WERI-Rb-1 (cell line): ENCODE results near the gene TMEM272.
A peak's percentile ranks its signal among the peaks of the same experiment; 100 is the strongest.

Experiments used
- DNase-seq: peaks from one replicate; pipeline ENCODE4 v3.0.0-alpha.2; 2020
- H3K27ac ChIP-seq: fragments of 250-450 bp; sonication (Bioruptor Pico); 2 replicates; pipeline ENCODE4 v1.5.1; 2020; ENCODE audit warnings: mild to moderate bottlenecking, moderate library complexity
- H3K27me3 ChIP-seq: fragments of 250-450 bp; sonication (Bioruptor Pico); 2 replicates; pipeline ENCODE4 v1.5.1; 2021; ENCODE audit warnings: mild to moderate bottlenecking, low read depth, moderate library complexity; ENCODE audit not compliant: insufficient read depth, severe bottlenecking
- H3K36me3 ChIP-seq: fragments of 250-450 bp; sonication (Bioruptor Pico); 2 replicates; pipeline ENCODE4 v1.5.1; 2020; ENCODE audit warnings: mild to moderate bottlenecking, moderate library complexity
- H3K4me3 ChIP-seq: 2 replicates; pipeline ENCODE4 v1.5.1; 2011; ENCODE audit warnings: low read depth, mild to moderate bottlenecking, control low read depth, low read length
- H3K9me3 ChIP-seq: fragments of 250-450 bp; sonication (Bioruptor Pico); 2 replicates; pipeline ENCODE4 v1.5.1; 2021; ENCODE audit warnings: mild to moderate bottlenecking, moderate library complexity; ENCODE audit not compliant: severe bottlenecking
- TF ChIP-seq, protein P1 (sequence below): IDR thresholded peaks from 2 replicates; pipeline ENCODE4 v1.5.1; 2011; ENCODE audit warnings: low read depth, mild to moderate bottlenecking, control low read depth, inconsistent platforms, low read length

The TMEM272 gene

DNA sequence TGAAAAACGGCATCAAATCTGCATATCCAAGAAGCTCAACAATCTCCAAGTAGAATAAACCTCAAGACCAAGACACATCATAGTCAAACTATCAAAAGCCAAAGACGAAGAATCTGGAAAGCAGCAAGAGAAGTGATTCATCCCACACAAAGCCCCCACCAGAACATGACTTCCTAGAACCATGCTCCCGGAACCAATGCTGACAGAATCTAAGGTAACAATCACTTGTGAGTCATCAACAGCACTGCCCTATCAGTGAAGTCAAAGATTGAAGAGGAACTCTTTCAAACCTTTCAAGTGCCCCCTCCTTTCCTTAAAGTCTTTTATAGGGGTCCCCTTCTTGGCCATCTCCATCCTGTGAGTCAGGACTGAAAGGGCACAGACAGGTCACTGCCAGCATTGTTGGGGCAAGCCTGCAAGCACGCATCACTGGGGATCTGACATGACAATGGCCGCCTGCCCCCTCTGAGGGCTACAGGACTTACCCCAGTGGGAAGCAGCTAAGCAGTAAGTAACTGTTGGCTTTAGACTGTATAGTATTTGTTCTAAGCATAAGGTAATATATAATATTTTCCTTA lies 16.8 kb upstream of the TMEM272 start, which contains the start of gene CCDC70:
Gene CCDC70, plus strand, starts transcription at position 247 of the 578 bp plus-strand sequence. CDS start 3,443 bp downstream, outside the sequence.
- Histone ChIP-seq H3K36me3 (no peaks in the 10 kb centered on the region), H3K9me3 (no peaks in the 10 kb centered on the region), H3K4me3 (no peak within 1 kb of the TSS), H3K27me3 (no peaks in the 10 kb centered on the region), H3K27ac (no peak within 1 kb of the TSS)
- no peak for DNase-seq
- TF ChIP-seq, protein P1, sequence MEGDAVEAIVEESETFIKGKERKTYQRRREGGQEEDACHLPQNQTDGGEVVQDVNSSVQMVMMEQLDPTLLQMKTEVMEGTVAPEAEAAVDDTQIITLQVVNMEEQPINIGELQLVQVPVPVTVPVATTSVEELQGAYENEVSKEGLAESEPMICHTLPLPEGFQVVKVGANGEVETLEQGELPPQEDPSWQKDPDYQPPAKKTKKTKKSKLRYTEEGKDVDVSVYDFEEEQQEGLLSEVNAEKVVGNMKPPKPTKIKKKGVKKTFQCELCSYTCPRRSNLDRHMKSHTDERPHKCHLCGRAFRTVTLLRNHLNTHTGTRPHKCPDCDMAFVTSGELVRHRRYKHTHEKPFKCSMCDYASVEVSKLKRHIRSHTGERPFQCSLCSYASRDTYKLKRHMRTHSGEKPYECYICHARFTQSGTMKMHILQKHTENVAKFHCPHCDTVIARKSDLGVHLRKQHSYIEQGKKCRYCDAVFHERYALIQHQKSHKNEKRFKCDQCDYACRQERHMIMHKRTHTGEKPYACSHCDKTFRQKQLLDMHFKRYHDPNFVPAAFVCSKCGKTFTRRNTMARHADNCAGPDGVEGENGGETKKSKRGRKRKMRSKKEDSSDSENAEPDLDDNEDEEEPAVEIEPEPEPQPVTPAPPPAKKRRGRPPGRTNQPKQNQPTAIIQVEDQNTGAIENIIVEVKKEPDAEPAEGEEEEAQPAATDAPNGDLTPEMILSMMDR: no peak

DNA sequence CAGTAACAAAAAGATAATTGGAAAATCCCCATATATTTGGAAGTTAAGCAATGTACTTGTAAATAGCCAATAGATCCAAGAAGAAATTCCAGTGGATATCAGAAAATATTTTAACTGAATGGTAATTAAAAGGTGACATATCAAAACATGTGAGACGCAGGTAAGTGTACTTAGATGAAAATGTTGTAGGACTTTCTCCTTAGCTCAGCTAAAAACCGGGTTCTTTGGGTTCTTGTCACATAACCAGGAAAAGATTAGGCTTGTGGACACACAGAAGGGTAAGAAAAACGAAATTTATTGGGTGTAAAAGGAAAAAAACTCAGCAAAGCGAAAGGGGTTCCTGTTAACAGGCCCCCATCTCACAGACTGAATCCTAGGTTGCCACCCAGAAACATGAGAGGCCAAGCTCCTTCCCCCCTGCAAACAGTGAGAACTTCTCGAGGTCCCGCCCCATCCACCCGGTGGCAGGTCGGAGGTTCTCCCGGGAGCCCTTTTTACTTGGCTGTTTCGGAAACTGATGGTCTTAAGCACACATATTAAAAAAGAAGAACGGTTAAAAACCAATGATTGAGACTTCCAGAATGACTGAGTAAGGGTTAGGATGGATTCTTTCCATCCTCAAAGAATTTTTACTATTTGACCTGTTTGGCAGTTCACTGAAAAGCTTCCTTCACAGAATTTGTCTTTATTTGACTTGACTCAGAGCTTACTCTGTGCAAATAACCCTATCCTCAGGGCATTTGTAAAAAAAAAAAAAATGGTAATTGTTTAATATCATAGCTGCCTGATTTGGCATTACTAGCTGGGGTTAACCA lies 13.7 kb upstream of the TMEM272 start:
- Histone ChIP-seq H3K4me3 (no peak overlapping the region), H3K27ac (no peak overlapping the region), H3K36me3 (no peaks in the 10 kb centered on the region), H3K9me3 (no peaks in the 10 kb centered on the region), H3K27me3 (no peaks in the 10 kb centered on the region)
- no peak for DNase-seq
- TF ChIP-seq, protein P1: no peak

DNA sequence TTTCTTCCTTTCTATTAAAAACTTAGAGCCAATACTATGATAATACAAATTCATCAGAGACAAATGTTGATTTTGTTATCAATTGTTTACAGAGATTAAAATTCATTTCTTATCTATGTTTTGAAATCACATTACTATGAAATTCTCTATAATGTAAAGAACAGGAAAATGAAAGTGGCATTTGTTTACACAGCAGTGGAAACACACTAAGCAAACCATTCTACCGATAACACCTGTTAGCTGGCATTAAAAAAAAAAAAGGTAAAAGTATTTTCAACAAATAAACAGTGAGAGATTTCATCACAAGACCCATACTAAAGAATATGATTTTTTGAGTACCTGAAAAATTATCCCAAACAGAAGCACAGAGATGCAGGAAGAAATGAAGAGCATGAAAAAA lies 12.0 kb upstream of the TMEM272 start:
- TF ChIP-seq, protein P1: no peak
- no peaks in the 10 kb centered on the region for H3K27me3 ChIP-seq
- no peaks in the 10 kb centered on the region for H3K9me3 ChIP-seq
- no peak overlapping the region for H3K4me3 ChIP-seq
- no peaks in the 10 kb centered on the region for H3K36me3 ChIP-seq
- DNase-seq: no peak
- no peak overlapping the region for H3K27ac ChIP-seq

DNA sequence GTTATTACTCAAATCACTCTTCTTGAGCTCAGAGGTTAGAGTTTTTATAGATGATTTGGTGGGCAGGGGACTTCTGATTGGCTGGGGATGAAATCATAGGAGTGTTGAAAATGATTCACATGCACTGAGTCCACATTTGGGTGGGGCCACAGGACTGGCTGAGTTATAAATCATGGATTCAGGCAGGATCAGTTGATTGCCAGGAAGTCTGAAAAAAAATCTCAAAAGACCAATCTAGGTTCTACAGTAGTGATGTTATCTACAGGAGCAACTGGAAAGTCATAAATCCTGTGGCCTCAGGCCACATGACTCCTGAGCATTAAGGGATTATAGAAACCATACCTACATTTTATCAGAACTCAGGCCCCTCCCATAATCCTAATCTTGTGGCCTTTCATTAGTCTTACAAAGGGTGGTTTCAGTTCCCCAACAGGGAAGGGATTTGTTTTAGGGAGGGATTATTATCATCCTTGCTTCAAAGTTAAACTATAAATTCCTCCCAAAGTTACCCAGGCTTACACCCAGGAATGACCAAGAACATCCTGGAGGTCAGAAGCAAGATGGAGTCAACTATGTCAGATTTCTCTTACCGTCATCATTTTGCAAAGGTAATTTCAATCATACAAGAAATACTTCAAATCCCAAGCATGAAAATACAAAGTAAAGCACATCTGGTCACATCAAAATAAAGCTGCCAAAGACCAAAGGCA lies 11.2 kb upstream of the TMEM272 start:
- no peaks in the 10 kb centered on the region for H3K36me3 ChIP-seq
- TF ChIP-seq, protein P1: no peak
- no peak for DNase-seq

DNA sequence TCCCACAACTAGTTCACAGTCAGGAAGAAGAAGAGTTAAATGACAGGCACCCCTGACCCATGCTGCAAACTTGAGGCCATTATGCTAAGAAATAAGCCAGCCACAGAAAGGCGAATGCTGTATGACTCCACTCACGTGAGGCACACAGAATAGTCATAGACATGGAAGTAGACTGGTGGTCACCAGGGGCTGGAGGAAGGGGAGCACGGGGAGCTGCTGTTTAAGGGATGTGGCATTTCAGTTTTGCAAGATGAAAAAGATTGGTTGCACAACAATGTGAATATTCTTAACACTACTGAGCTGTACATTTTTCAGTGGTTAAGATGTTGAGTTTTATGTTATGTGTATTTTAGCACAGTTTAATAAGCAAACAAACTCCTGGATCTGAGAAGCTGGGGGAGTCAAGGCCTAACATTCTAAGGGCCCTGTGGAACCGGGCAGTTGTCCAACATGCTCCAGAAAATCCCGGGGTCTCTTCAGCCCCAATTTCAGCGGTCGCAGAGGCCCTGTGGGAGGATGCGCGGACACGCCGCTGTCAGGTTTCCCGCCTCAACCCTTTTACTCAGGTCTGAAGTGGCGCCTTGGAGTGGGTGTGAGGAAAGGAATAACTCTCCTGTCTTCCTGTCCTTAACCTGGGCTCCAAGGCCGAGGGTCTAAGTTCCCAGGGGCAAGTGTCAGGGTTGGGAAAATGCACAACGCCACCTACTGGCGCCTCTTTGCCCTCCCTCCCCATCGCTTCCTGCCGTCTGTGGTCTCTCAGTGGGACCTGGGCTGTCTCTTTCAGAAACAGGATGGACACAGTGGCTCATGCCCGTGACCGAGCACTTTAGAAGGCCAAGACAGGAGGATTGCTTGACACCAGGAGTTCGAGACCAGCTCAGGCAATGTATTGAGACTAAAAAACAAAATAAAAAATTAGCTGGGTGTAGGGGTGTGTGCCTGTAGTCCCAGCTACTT lies 4.4 kb upstream of the TMEM272 start:
- TF ChIP-seq, protein P1: peak; percentile 80
- Histone ChIP-seq H3K36me3 (no peaks in the 10 kb centered on the region), H3K27me3 (no peaks in the 10 kb centered on the region), H3K4me3 (no peak overlapping the region), H3K9me3 (no peaks in the 10 kb centered on the region), H3K27ac (no peak overlapping the region)
- DNase-seq: peak; percentile 43

More for the DNA sequence above, 11.2 kb upstream of the TMEM272 start:
- Histone ChIP-seq H3K9me3 (no peaks in the 10 kb centered on the region), H3K27ac (no peak overlapping the region), H3K4me3 (no peak overlapping the region), H3K27me3 (no peaks in the 10 kb centered on the region)
